Measurements from ENCODE around the gene RUNX2.
A peak's percentile ranks its signal among the peaks of the same experiment; 100 is the strongest.

Gene RUNX2

GRCh38 chr6:45433533-45434380, 105.6 kb downstream of the RUNX2 start:
- no peak for DNase-seq (ENCODE audit: low read depth, low spot score)

GRCh38 chr6:45434381-45434700, 106.2 kb downstream of the RUNX2 start:
- DNase-seq (ENCODE audit: low read depth, low spot score) = no peak

- DNase-seq (ENCODE audit: low read depth, low spot score) = no peak
Measured at GRCh38 chr6:45436544-45437438, 108.7 kb downstream of the RUNX2 start.

GRCh38 chr6:45437439-45437815, 109.3 kb downstream of the RUNX2 start:
- no peak for DNase-seq (ENCODE audit: low read depth, low spot score)

GRCh38 chr6:45438151-45438550, 110.0 kb downstream of the RUNX2 start:
- no peak for DNase-seq (ENCODE audit: low read depth, low spot score)

- no peak for DNase-seq (ENCODE audit: low read depth, low spot score)
Measured at GRCh38 chr6:45438849-45439406, 110.8 kb downstream of the RUNX2 start.

- DNase-seq (ENCODE audit: low read depth, low spot score) = no peak
Measured at GRCh38 chr6:45439459-45439858, 111.3 kb downstream of the RUNX2 start.

GRCh38 chr6:45439861-45440388, 111.8 kb downstream of the RUNX2 start:
- no peak for DNase-seq (ENCODE audit: low read depth, low spot score)

- DNase-seq (ENCODE audit: low read depth, low spot score) = no peak
Measured at GRCh38 chr6:45441851-45442453, 113.8 kb downstream of the RUNX2 start.

GRCh38 chr6:45442716-45443115, 114.6 kb downstream of the RUNX2 start:
- DNase-seq (ENCODE audit: low read depth, low spot score) = no peak

GRCh38 chr6:45445364-45445748, 117.2 kb downstream of the RUNX2 start:
- no peak for DNase-seq (ENCODE audit: low read depth, low spot score)

- peak; percentile 95 for DNase-seq (ENCODE audit: low read depth, low spot score)
Measured at GRCh38 chr6:45445749-45446549, 117.8 kb downstream of the RUNX2 start.

- DNase-seq (ENCODE audit: low read depth, low spot score) = no peak
Measured at GRCh38 chr6:45447005-45447404, 118.9 kb downstream of the RUNX2 start.

GRCh38 chr6:45447716-45448115, 119.6 kb downstream of the RUNX2 start:
- no peak for DNase-seq (ENCODE audit: low read depth, low spot score)

GRCh38 chr6:45448417-45449389, 120.6 kb downstream of the RUNX2 start:
- no peak for DNase-seq (ENCODE audit: low read depth, low spot score)

GRCh38 chr6:45450132-45450531, 122.0 kb downstream of the RUNX2 start:
- no peak for DNase-seq (ENCODE audit: low read depth, low spot score)

- DNase-seq (ENCODE audit: low read depth, low spot score) = no peak
Measured at GRCh38 chr6:45450831-45451230, 122.7 kb downstream of the RUNX2 start.

- no peak for DNase-seq (ENCODE audit: low read depth, low spot score)
Measured at GRCh38 chr6:45454008-45454911, 126.1 kb downstream of the RUNX2 start.

- no peak for DNase-seq (ENCODE audit: low read depth, low spot score)
Measured at GRCh38 chr6:45455408-45455807, 127.3 kb downstream of the RUNX2 start.

Measured in brain pericyte (primary cell).